ENCODE results near the gene TMEM208. TPM values are rescaled to one million over a fixed set of nuclear protein-coding genes. Genes with fewer than 3 reads are reported as not detected.

Gene TMEM208
- total and polyA plus RNA-seq, 2 of the 13 experiments (the other 11 are each of a cell fraction or from before 2014, with no cell fraction given) = 58.8 to 72.9 TPM

DNA sequence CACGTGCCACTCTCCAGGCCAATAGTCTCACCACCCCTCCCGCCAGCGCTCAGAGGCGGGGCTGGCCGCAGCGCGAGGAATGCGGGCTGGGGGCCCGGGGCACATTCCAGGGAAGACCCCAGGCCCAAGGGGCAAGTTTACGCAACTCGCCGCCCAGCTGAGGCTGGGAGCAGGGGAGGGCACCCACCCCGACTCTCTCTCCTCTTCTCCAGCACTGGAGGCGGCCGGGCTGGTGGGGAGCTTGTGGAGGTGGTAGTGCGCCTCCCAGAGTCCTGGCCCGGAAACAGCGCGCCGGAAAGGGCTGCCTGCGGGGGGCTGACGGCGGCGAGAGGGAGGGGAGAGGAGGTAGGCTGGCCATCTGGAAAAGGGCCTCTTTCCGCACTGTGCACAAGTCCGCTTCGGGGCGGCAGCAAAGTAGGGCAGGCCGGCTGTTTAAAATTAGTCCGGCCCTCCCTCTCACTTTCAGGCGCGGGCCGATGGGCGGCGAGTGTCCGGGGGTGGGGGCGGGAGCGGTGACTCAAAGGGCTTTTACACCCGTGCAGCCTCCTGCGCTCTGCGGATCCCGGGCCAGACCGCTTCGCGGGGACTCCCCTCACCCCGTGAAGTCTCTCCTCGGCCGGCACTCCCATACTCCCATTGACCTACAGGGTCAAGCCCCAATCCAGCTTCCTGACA, 19.3 kb downstream of the TMEM208 start (continued):
- peak; percentile 82; the same call in 1 of the 2 replicates for TF ChIP-seq ZNF749 (CRISPR knock-in tag; IDR thresholded peaks at IDR 0.05; ENCODE audit: borderline replicate concordance)
- TF ChIP-seq NAIF1 (CRISPR knock-in tag; IDR thresholded peaks at IDR 0.05; ENCODE audit: borderline replicate concordance) = peak; percentile 91; the same call in 1 of the 2 replicates
- peak; percentile 94 for TF ChIP-seq ARHGAP35 (CRISPR knock-in tag; IDR thresholded peaks at IDR 0.05; ENCODE audit: borderline replicate concordance)
- TF ChIP-seq RNF2 (conservative IDR thresholded peaks at IDR 0.05; ENCODE audit: low read depth) = peak; percentile 70; the same call in 1 of the 2 replicates
- peak; percentile 92 for TF ChIP-seq ZNF205 (CRISPR knock-in tag; IDR thresholded peaks at IDR 0.05)
- no peak for TF ChIP-seq RFX1 (IDR thresholded peaks at IDR 0.05)
- peak; percentile 92 for TF ChIP-seq ZNF264 (CRISPR knock-in tag; IDR thresholded peaks at IDR 0.05)
- TF ChIP-seq MTA1 (CRISPR knock-in tag; IDR thresholded peaks at IDR 0.05; ENCODE audit: borderline replicate concordance) = peak; percentile 99
- TF ChIP-seq SP140L (CRISPR knock-in tag; IDR thresholded peaks at IDR 0.05; ENCODE audit: borderline replicate concordance) = peak; percentile 74; the same call in 1 of the 2 replicates
- TF ChIP-seq, protein P1, sequence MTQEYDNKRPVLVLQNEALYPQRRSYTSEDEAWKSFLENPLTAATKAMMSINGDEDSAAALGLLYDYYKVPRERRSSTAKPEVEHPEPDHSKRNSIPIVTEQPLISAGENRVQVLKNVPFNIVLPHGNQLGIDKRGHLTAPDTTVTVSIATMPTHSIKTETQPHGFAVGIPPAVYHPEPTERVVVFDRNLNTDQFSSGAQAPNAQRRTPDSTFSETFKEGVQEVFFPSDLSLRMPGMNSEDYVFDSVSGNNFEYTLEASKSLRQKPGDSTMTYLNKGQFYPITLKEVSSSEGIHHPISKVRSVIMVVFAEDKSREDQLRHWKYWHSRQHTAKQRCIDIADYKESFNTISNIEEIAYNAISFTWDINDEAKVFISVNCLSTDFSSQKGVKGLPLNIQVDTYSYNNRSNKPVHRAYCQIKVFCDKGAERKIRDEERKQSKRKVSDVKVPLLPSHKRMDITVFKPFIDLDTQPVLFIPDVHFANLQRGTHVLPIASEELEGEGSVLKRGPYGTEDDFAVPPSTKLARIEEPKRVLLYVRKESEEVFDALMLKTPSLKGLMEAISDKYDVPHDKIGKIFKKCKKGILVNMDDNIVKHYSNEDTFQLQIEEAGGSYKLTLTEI (CRISPR knock-in tag; conservative IDR thresholded peaks at IDR 0.05) = no peak
- TF ChIP-seq POLR2AphosphoS2 (IDR thresholded peaks at IDR 0.05; ENCODE audit: low read depth, low read length) = no peak
- no peak for TF ChIP-seq SMC3 (IDR thresholded peaks at IDR 0.05; ENCODE audit: low read length)
- TF ChIP-seq CBX5 (CRISPR knock-in tag; IDR thresholded peaks at IDR 0.05; ENCODE audit: borderline replicate concordance) = peak; percentile 72
- TF ChIP-seq NRL (CRISPR knock-in tag; IDR thresholded peaks at IDR 0.05; ENCODE audit: borderline replicate concordance) = peak; percentile 96
- 0 out of 2 replicates have a peak, but pooled peaks have one; percentile 67 for TF ChIP-seq ZNF451 (CRISPR knock-in tag; IDR thresholded peaks at IDR 0.05)
- TF ChIP-seq THAP8 (CRISPR knock-in tag; IDR thresholded peaks at IDR 0.05; ENCODE audit: borderline replicate concordance) = no peak; the same call in 1 of the 2 replicates
- peak; percentile 95 for TF ChIP-seq ZNF687 (CRISPR knock-in tag; IDR thresholded peaks at IDR 0.05)
- peak; percentile 60; the same call in 1 of the 2 replicates for TF ChIP-seq ZNF276 (CRISPR knock-in tag; IDR thresholded peaks at IDR 0.05; ENCODE audit: low read depth)
- 0 out of 2 replicates have a peak, but pooled peaks have one; percentile 14 for TF ChIP-seq CAMTA2 (CRISPR knock-in tag; IDR thresholded peaks at IDR 0.05; ENCODE audit: borderline replicate concordance)
- TF ChIP-seq YY1 (IDR thresholded peaks at IDR 0.05; ENCODE audit: insufficient read depth, insufficient replicate concordance, low read depth, low read length) = no peak

All from HepG2 (cell line).